Naive thymus-derived CD8-positive, alpha-beta T cell (primary cell): ENCODE data around the gene FAM83G. TPM values are rescaled to one million over a fixed set of nuclear protein-coding genes. Genes with fewer than 3 reads are reported as not detected.
A peak's percentile ranks its signal among the peaks of the same experiment; 100 is the strongest.

Experiments
- ATAC-seq, 2 donors: fragments of 150-1000 bp; cut with Tn5 transposase in 1 of 2; sonication (Bioruptor Pico), chemical (Tn5 transposase) in 1 of 2; 1 replicate in 1 of 2; 2 replicates in 1 of 2; pipeline ENCODE4 v1.10.0; 2021; ENCODE audit warnings: mild to moderate bottlenecking in 2 of 2, moderate library complexity in 2 of 2
- POLR2A ChIA-PET: fragments of 350-600 bp; sonication (Branson Sonifier 250); formaldehyde crosslinking; loops from one replicate; lab custom pipeline; 2021; ENCODE audit warnings: antibody characterized with exemption; lab: Charles Lee
- DNase-seq, 10 donors: peaks; one replicate each; pipeline versions ENCODE4 v3.0.0 to v3.0.0-alpha.2; 2020 to 2022
- H3K27ac Mint-ChIP-seq, 10 donors: one replicate each; pipeline ENCODE4 v1.8.0; 2020 to 2022; ENCODE audit warnings: mild to moderate bottlenecking in 10 of 10, mixed read lengths in 10 of 10, moderate library complexity in 4 of 10, inconsistent platforms in 1 of 10
- H3K27me3 Mint-ChIP-seq, 5 donors: one replicate each; pipeline ENCODE4 v1.8.0; 2021 to 2022; ENCODE audit warnings: mixed read lengths in 5 of 5
- H3K36me3 Mint-ChIP-seq, 3 donors: one replicate each; pipeline ENCODE4 v1.8.0; 2020 to 2022; ENCODE audit warnings: mixed read lengths in 3 of 3, mild to moderate bottlenecking in 2 of 3, inconsistent platforms in 1 of 3
- H3K4me1 Mint-ChIP-seq, 4 donors: one replicate each; pipeline ENCODE4 v1.8.0; 2021 to 2022; ENCODE audit warnings: mixed read lengths in 4 of 4
- H3K4me3 Mint-ChIP-seq, 10 donors: one replicate each; pipeline ENCODE4 v1.8.0; 2020 to 2022; ENCODE audit warnings: mild to moderate bottlenecking in 10 of 10, mixed read lengths in 10 of 10, moderate library complexity in 6 of 10, inconsistent platforms in 1 of 10
- H3K9me3 Mint-ChIP-seq, 9 donors: one replicate each; pipeline ENCODE4 v1.8.0; 2020 to 2022; ENCODE audit warnings: mixed read lengths in 9 of 9, mild to moderate bottlenecking in 3 of 9, inconsistent platforms in 1 of 9, moderate library complexity in 1 of 9
- polyA plus RNA-seq, 3 donors: library from polyadenylated mRNA; unstranded; fragments of 300-500 nt; fragmentation: Illumina TruSeq; gene quantifications; one replicate each; pipeline ENCODE4 v1.2.3, GENCODE V29; 2021
- total RNA-seq, 8 experiments: library from RNA in 2 of 8; stranded (reverse) in 2 of 8; gene quantifications; one replicate each; pipeline ENCODE4 v1.2.3 and lab custom pipeline; 2021 to 2026

Gene FAM83G
- total and polyA plus RNA-seq, 5 experiments from 2014 or later: 1.5 to 8.9 (median 3.5) TPM

- Mint-ChIP-seq H3K36me3 (peaks cover 2 to 12% (median 9%) of the 10 kb centered on the region in 3 donors), H3K4me3 (peak overlapping the region in 9 of 10 donors; percentile 42 to 81 (median 69)), H3K9me3 (peaks cover 0 to 12% (median 8%) of the 10 kb centered on the region in 9 donors), H3K4me1 (peaks cover 13 to 41% (median 26%) of the 10 kb centered on the region in 4 donors), H3K27me3 (no peaks in the 10 kb centered on the region), H3K27ac (peak overlapping the region in 3 of 10 donors; percentile 7 to 49 (median 46))
- POLR2A ChIA-PET: interaction anchor here (1.3 to 1.7 kb wide), 3 partner anchors 9 to 26 kb away, joined by 3 read pairs; no protein-coding TSS in a partner anchor
- DNase-seq (peak in 6 of 10 donors; percentile 19 to 56 (median 47)), ATAC-seq (peak; percentile 79 to 89)
Measured at GRCh38 chr17:18992454-18993130, 12.0 kb downstream of the FAM83G start.

- Mint-ChIP-seq H3K36me3 (peaks cover 2 to 13% (median 9%) of the 10 kb centered on the region in 3 donors), H3K9me3 (peaks cover 0 to 11% (median 8%) of the 10 kb centered on the region in 9 donors), H3K27ac (peak overlapping the region in 2 of 10 donors; percentile 31 to 32), H3K4me3 (peak overlapping the region in 2 of 10 donors; percentile 10 to 54), H3K27me3 (no peaks in the 10 kb centered on the region), H3K4me1 (peaks cover 13 to 49% (median 33%) of the 10 kb centered on the region in 4 donors)
- POLR2A ChIA-PET: interaction anchor here (1.0 to 1.7 kb wide), 5 partner anchors 10 to 27 kb away, joined by 3 read pairs; no protein-coding TSS in a partner anchor
- ATAC-seq (no peak), DNase-seq (no peak)
Measured at GRCh38 chr17:18991531-18992315, 12.8 kb downstream of the FAM83G start.

GRCh38 chr17:18990331-18990730, 14.2 kb downstream of the FAM83G start:
- H3K36me3 Mint-ChIP-seq: peaks cover 1 to 10% (median 3%) of the 10 kb centered on the region in 3 donors

GRCh38 chr17:18988546-18989173, 15.9 kb downstream of the FAM83G start:
- Mint-ChIP-seq H3K4me1 (peaks cover 13 to 43% (median 27%) of the 10 kb centered on the region in 4 donors), H3K27me3 (no peaks in the 10 kb centered on the region), H3K9me3 (no peaks in the 10 kb centered on the region), H3K27ac (no peak overlapping the region), H3K4me3 (no peak overlapping the region), H3K36me3 (peaks cover 0 to 6% (median 0%) of the 10 kb centered on the region in 3 donors)
- ATAC-seq (no peak), DNase-seq (no peak)
- POLR2A ChIA-PET: no interaction called here

More at GRCh38 chr17:18990331-18990730, 14.2 kb downstream of the FAM83G start:
- DNase-seq: no peak
- Mint-ChIP-seq H3K27me3 (no peaks in the 10 kb centered on the region), H3K4me1 (peaks cover 13 to 50% (median 34%) of the 10 kb centered on the region in 4 donors), H3K27ac (peak overlapping the region in 1 of 10 donors; percentile 12), H3K4me3 (no peak overlapping the region), H3K9me3 (peaks cover 0 to 7% (median 5%) of the 10 kb centered on the region in 9 donors)
- ATAC-seq: no peak
- POLR2A ChIA-PET: interaction anchor here (1.1 kb wide), 1 partner anchor 11 kb away, joined by 3 read pairs; no protein-coding TSS in a partner anchor

GRCh38 chr17:18987862-18988545, 16.6 kb downstream of the FAM83G start:
- no peaks in the 10 kb centered on the region for H3K9me3 Mint-ChIP-seq
- H3K27ac Mint-ChIP-seq: peak overlapping the region in 1 of 10 donors; percentile 48
- peaks cover 9 to 37% (median 21%) of the 10 kb centered on the region in 4 donors for H3K4me1 Mint-ChIP-seq
- POLR2A ChIA-PET: interaction anchor here (0.9 kb wide), 1 partner anchor 35 kb away, joined by 3 read pairs; no protein-coding TSS in a partner anchor
- ATAC-seq: no peak
- DNase-seq: no peak
- peaks cover 0 to 6% (median 0%) of the 10 kb centered on the region in 3 donors for H3K36me3 Mint-ChIP-seq
- H3K27me3 Mint-ChIP-seq: no peaks in the 10 kb centered on the region
- H3K4me3 Mint-ChIP-seq: no peak overlapping the region

- Mint-ChIP-seq H3K4me3 (no peak overlapping the region), H3K4me1 (peaks cover 3 to 29% (median 14%) of the 10 kb centered on the region in 4 donors), H3K36me3 (peaks cover 0 to 6% (median 0%) of the 10 kb centered on the region in 3 donors), H3K27me3 (no peaks in the 10 kb centered on the region), H3K27ac (peak overlapping the region in 2 of 10 donors; percentile 28 to 65), H3K9me3 (no peaks in the 10 kb centered on the region)
- POLR2A ChIA-PET: interaction anchor here (0.9 kb wide), 1 partner anchor 35 kb away, joined by 3 read pairs; no protein-coding TSS in a partner anchor
- no peak for DNase-seq
- no peak for ATAC-seq
Measured at GRCh38 chr17:18987230-18987610, 17.3 kb downstream of the FAM83G start.

GRCh38 chr17:18986541-18987229, 17.9 kb downstream of the FAM83G start:
- POLR2A ChIA-PET: no interaction called here
- no peak for DNase-seq
- ATAC-seq: peak in 1 of 2 donors; percentile 40

GRCh38 chr17:18985475-18985874, 19.1 kb downstream of the FAM83G start:
- DNase-seq: no peak
- Mint-ChIP-seq H3K4me1 (peaks cover 2 to 16% (median 10%) of the 10 kb centered on the region in 4 donors), H3K36me3 (peaks cover 0 to 6% (median 0%) of the 10 kb centered on the region in 3 donors), H3K9me3 (no peaks in the 10 kb centered on the region), H3K4me3 (no peak overlapping the region), H3K27me3 (no peaks in the 10 kb centered on the region), H3K27ac (no peak overlapping the region)
- no peak for ATAC-seq
- POLR2A ChIA-PET: no interaction called here

More at GRCh38 chr17:18986541-18987229, 17.9 kb downstream of the FAM83G start:
- peaks cover 0 to 6% (median 0%) of the 10 kb centered on the region in 3 donors for H3K36me3 Mint-ChIP-seq
- no peak overlapping the region for H3K27ac Mint-ChIP-seq
- H3K9me3 Mint-ChIP-seq: no peaks in the 10 kb centered on the region
- no peaks in the 10 kb centered on the region for H3K27me3 Mint-ChIP-seq
- H3K4me1 Mint-ChIP-seq: peaks cover 2 to 25% (median 12%) of the 10 kb centered on the region in 4 donors
- no peak overlapping the region for H3K4me3 Mint-ChIP-seq

GRCh38 chr17:18984273-18985114, 20.1 kb downstream of the FAM83G start:
- H3K4me1 Mint-ChIP-seq: peaks cover 0 to 16% (median 10%) of the 10 kb centered on the region in 4 donors
- POLR2A ChIA-PET: no interaction called here
- no peaks in the 10 kb centered on the region for H3K9me3 Mint-ChIP-seq
- no peak for DNase-seq
- H3K27ac Mint-ChIP-seq: no peak overlapping the region
- H3K27me3 Mint-ChIP-seq: no peaks in the 10 kb centered on the region
- peaks cover 0 to 6% (median 0%) of the 10 kb centered on the region in 3 donors for H3K36me3 Mint-ChIP-seq
- no peak overlapping the region for H3K4me3 Mint-ChIP-seq
- ATAC-seq: no peak

GRCh38 chr17:18981642-18982424, 22.7 kb downstream of the FAM83G start:
- H3K4me1 Mint-ChIP-seq: peaks cover 0 to 2% (median 2%) of the 10 kb centered on the region in 4 donors
- no peak overlapping the region for H3K4me3 Mint-ChIP-seq
- H3K27me3 Mint-ChIP-seq: no peaks in the 10 kb centered on the region
- peaks cover 0 to under 1% (median 0%) of the 10 kb centered on the region in 3 donors for H3K36me3 Mint-ChIP-seq
- H3K27ac Mint-ChIP-seq: no peak overlapping the region
- ATAC-seq (no peak), DNase-seq (no peak)
- no peaks in the 10 kb centered on the region for H3K9me3 Mint-ChIP-seq
- POLR2A ChIA-PET: interaction anchor here (1.4 kb wide), 1 partner anchor 21 kb away, joined by 3 read pairs; no protein-coding TSS in a partner anchor
